COR-L47 (cell line): Measurements from ENCODE around the gene SCRN1.
"Not testable (repeated sequence)": the region's sequence is repeated elsewhere in the genome, so short reads cannot be mapped to it uniquely, and the experiment has no call there.

Source experiments
- DNase-seq: peaks from one replicate; lab custom pipeline; 2025; lab: John Stamatoyannopoulos, UW

SCRN1 gene

DNA sequence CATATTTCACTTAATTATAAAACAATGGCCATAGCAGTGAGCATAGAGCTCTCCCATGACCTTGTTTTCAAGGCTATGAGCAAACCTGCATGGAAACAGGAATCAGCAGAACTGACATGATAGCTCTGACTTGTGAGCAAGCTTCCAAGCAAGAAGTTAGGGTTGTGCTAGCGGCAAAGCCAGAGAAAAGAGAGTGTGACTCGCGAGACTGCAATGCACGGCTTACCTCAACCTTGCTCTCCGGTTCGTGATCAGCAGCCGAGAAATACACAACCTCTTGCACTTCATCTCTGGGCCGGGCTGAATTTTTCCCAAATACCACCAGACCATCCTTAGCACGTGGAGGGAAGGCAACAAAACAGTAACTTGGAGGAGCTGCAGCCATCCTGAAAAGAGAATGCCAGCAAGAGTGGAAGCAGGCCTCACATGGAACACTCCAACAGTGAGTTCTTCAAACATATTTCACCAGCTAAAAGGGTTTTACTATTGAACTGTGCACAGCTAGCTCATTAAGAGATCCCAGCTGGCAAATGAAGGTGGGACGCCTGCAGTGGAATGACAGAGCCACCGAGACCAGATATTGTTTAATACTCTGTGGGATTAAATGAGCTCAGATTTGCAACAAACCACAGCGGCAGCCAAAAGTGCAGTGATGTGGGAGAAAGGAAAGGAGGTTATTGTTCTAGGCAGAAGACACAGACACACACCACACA lies 20.8 kb downstream of the SCRN1 start:
- no peak for DNase-seq

DNA sequence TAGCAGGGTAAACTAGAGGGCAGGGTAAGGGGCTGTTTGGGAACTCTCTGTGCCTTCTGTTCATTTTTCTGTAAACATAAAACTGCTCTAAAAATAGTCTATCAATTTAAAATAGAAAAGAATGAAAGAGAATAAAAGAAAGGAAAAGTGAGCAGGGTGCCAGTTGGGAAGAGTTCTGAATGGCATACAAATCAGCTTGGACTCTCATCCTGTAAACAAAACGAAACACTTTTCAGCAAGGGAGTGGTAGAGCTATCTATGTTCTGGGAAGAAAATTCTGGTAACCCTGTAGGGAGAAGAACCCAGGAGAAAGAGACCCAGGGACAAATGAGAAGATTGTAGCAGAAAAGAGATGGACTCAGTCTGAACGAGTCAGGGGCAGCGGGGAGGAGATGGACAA lies 24.6 kb downstream of the SCRN1 start:
- DNase-seq, result no peak

- DNase-seq, result no peak
These were observed 27.6 kb downstream of the SCRN1 start for GRCh38 chr7:29962035-29962434.

GRCh38 chr7:29961611-29962010 lies 28.0 kb downstream of the SCRN1 start:
- not testable (repeated sequence) for DNase-seq

- no peak for DNase-seq
These were observed 30.8 kb downstream of the SCRN1 start for GRCh38 chr7:29958667-29959358.

DNA sequence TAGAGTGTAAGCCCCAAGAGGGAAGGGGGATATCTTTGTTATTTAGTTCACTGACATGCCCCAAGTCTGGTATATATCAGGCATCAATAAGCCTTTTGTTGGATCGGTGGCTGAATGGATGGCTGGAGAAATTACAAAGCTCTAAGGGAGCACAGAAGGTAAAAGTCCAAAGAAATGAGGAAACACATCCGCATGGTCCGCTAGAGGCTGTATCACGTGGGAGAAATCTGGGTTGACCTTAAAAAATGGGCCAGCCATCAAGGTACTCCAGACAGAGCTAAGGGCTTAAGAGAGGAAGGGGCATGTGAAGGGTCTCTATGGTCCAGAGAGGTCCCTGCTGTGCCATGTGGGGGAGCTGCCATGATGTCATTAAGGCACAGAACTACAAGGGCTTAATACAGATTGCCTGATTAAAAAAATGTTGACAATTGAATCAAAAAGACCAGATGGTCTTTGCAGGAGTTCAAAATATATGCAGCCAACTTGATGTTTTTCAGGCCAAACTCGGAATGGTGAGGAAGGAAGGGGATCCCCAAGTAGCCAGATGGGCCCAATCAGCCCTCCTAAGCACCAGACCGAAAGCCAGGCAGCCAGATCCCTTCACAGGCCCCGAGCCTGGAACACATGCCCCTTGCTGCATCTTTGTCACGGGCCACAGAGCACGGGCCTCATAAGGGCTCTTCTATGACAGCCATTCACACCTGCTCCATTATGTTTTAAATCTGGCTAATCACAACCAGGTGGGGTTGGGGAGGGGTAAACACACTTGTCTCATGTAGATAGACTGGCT lies 31.9 kb downstream of the SCRN1 start:
- DNase-seq, result no peak

DNA sequence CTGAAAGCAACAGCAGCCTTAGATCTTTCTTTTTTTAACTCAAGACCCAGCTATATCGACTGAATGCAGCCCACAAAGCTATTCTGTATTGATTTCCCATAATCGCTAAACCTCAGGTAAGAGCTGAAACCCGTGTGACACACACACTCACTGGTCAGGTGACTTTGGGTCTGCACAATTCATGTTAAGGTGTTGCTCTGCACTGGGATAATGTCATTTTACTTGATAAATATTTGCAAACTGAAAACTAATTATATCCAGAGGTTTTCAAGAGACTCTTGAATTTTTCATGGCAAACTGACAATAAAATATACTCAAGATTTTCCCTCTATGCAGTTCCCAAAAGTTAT lies 33.1 kb downstream of the SCRN1 start:
- no peak for DNase-seq

DNA sequence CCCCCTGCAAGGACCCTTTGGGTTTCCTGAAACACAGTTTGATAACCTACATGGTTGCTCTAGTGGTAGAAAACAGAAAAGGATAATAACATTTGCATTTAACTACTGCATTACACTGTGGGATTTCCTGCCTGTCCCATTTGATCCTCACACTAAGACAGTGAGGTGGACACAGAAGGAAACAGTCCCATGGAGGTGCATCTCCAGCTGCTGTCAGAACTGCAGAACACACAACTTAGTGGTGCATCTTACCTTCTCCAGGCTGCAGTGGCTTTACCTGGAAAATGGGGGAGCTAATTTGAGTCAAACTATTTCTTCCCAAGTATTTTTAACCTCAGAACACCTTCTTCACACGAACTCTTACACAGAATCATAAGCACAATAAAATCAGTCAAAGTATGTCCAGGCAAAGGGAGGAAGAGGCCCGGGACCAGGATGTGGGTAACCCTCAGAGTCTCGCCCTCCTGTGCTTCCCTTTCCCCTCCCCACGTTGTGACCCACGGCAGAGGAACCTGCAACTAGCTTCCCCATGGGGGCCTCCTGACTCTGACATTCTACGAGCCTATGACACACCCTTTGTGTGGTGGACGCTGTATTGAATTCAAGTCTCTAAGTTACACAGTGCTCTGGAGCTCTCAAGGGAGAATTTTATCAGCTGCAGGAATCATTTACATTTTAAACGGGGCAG lies 33.7 kb downstream of the SCRN1 start:
- DNase-seq, result no peak

DNA sequence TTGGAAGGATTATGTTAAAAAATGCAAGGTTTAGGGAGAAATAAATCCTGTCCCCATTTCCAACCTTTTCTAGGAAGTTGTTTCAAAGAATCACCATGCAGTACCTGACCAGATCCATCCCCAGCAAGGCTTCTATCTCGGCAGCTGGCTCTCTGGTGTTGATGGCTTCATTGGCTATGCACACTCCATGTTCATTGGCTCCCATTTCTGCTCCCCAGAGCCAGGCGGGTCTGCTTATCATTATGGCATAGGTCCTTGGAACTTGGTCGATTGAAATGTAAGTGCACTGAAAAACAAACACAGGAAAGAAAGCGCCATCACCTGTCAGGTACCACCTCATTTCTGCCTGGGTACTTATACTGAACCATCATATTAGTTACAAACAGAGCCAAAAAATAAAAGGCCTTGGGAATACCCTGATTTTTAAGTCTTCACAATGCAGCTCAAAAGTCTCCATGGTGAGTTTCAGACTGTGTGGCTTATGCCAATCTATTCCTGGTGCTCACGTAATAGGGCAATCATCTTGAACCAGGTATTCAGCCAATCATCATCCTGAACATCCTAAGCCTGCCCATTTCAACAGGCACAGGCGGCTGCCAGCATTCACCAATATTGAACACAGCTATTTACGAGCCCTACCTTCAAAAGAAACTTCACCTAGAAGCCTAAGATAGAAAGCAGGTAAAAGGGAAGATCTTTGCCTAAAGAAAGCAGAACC lies 34.4 kb downstream of the SCRN1 start:
- DNase-seq, result no peak

- no peak for DNase-seq
These were observed 35.8 kb downstream of the SCRN1 start for GRCh38 chr7:29953726-29954347.

DNA sequence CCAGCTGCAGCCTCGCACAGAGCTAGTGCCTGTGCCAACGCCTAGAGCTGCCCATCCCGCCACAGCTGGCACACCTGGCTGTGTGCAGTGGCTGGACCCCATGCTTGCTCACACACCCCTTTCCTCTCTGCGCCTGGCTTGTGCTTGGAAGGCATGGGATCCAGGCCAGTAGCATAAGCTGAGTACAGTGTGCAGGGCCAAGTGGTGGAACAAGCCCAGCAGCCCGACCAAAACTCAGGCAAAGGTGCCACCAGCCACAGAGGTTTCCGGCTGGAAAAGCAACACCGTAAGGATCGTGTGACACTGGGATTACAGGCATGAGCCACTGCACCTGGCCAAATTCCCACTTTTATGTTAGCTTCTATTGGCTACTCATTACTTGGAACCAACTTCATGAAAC lies 38.4 kb downstream of the SCRN1 start:
- DNase-seq, result no peak

DNA sequence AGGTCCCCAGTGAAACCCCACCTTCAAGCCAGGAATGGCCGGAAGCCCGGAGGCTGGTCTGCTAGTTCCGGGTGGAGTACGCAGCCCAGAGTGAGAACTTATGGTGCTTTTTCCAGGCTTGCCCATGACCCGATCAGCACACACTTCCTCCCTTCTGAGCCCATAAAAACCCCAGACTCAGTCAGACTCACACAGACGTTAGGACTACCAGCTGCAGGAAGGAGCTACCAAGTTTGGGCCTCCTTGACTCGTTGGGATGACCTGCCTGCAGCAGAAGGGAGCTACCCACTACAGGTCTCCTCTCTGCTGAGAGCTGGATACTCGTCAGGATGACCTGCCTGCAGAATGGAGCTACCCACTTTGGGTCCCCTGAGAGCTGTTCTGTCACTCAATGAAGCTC lies 39.1 kb downstream of the SCRN1 start:
- no peak for DNase-seq

GRCh38 chr7:29948587-29948986 lies 41.0 kb downstream of the SCRN1 start:
- no peak for DNase-seq

DNA sequence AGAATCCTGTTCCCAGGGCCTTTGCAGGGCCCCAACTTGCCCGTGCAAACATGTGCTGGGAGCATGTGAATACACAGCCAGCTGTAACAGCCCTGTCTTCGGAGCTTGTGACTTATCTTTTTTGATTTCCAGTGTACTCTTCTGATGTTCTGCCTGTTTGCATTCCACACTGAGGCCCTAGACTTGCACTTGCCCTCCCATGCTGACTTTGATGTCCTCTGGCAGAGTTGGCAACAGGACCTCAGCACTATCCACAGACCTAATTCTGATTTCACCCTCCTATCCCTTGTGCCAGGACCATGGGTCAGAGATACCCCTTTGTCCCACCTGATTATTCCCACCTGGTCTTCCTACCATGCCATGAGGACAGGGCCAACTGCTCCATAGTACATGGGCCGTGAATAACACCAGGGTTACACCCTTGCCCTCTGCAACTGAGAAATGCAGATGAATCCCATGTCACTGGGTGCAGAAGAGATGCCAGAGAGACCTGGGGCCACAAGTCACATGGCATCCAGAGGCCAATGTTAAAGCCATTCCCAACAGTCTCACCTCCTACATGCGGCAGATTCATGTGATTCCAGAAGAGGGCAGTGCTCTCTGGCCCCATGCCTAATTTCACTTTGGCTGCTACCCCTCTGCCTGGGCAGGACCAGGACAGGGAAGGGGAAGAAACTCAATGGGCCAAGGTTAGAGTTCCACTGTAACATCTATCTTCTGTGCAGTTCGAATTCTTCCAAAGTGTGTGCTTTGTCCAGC lies 43.0 kb downstream of the SCRN1 start:
- no peak for DNase-seq

GRCh38 chr7:29945259-29945809 lies 44.3 kb downstream of the SCRN1 start:
- DNase-seq, result no peak

- DNase-seq, result no peak
These were observed 49.4 kb downstream of the SCRN1 start for GRCh38 chr7:29940199-29940598.

DNA sequence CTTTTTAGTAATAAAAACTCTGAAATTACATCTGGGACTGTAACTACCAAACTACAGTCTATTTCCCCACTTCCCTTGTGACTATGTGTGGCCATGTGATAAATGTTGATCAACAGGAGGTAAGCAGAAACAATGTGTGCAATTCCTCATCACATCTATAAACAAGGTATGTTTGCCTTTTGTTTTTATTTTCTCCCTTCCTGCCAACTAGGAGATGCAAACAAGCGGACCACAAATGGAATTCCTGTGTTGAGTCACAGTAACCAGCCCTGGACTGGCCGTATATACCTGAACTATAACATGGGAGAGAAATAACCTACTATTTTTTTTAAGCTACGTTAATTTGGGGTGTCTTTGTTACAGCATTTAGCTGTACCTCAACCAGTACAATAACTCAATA lies 52.5 kb downstream of the SCRN1 start:
- no peak for DNase-seq

GRCh38 chr7:29935111-29935510 lies 54.5 kb downstream of the SCRN1 start:
- no peak for DNase-seq

- DNase-seq, result no peak
These were observed 60.4 kb downstream of the SCRN1 start for GRCh38 chr7:29929018-29929807.

GRCh38 chr7:29926741-29927140 lies 62.9 kb downstream of the SCRN1 start:
- no peak for DNase-seq
